HG03045 (cell line): ENCODE results near the gene RBM42.
"Not testable (repeated sequence)": the region's sequence is repeated elsewhere in the genome, so short reads cannot be mapped to it uniquely, and the experiment has no call there.

Experiments used
- ATAC-seq: cut with Tn5 transposase; IDR thresholded peaks from one replicate; pipeline ENCODE4 v1.9.1; 2021; ENCODE audit warnings: mild to moderate bottlenecking, moderate library complexity; ENCODE audit not compliant: unreplicated experiment

RBM42 gene, protein sequence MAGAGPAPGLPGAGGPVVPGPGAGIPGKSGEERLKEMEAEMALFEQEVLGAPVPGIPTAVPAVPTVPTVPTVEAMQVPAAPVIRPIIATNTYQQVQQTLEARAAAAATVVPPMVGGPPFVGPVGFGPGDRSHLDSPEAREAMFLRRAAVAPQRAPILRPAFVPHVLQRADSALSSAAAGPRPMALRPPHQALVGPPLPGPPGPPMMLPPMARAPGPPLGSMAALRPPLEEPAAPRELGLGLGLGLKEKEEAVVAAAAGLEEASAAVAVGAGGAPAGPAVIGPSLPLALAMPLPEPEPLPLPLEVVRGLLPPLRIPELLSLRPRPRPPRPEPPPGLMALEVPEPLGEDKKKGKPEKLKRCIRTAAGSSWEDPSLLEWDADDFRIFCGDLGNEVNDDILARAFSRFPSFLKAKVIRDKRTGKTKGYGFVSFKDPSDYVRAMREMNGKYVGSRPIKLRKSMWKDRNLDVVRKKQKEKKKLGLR

DNA sequence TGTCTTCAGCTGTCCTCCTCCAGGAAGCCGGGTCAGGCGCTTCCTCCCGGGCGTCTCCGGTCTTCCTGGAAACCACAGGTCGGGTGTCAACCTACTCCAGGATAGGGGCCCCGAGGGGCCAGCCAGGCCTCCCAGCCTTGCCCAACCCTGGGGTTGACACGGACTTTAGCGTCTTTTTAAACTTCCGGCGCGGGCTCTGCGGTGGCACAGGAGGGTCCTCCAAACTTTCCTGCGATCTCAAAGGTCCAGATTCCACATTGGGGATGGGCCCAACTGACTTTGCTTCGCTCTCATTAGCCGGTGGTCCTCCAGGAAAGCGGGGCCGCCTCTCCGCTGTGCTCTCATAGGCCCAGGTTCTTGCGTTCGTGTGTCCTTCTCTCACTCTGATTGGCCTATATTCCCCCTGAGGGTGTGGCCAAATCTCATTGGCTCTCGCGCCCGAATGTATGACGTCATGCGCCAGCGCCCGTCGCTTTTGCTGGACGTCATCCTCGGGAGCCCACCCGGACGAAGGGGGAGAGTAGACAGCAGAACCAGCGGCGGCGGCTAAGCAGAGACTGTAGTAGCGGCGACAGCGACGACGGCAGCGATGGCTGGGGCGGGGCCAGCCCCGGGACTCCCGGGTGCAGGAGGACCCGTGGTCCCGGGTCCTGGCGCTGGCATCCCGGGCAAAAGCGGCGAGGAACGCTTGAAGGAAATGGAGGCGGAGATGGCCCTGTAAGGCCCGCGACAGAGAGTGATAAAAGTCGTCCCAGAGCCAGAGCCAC is at the start of gene RBM42:
RBM42 (plus strand) TSS at position 472 of the 767 bp plus-strand sequence; CDS start at position 590, 118 bp downstream.
- peak; percentile 96 for ATAC-seq

GRCh38 chr19:35582760-35583159 is 46.1 kb upstream of the RBM42 start:
- ATAC-seq: no peak

DNA sequence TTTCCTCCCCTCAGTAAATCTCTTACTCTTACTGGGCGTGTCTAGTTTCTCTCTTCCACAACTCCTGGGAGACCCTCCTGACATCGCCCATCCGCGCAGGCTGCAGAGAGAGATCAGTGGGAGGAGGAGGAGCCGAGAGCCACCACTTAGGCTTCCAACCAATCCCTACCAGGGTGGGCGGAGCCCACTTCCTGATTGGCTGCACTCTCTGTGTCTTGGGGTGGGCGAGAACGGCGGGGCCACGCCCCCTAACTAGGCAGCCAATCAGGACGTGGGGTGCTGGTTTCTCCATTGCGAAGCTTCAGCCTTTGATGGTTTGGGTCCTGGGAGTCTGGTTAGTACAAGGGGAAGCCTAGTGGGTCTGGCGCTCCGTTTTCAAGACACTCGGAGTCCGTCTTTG is 43.0 kb upstream of the RBM42 start, which contains the start of gene PMIS2:
PMIS2 (plus strand) TSS at position 326 of the 400 bp plus-strand sequence. CDS start 87 bp downstream, outside the sequence.
- ATAC-seq: no peak

DNA sequence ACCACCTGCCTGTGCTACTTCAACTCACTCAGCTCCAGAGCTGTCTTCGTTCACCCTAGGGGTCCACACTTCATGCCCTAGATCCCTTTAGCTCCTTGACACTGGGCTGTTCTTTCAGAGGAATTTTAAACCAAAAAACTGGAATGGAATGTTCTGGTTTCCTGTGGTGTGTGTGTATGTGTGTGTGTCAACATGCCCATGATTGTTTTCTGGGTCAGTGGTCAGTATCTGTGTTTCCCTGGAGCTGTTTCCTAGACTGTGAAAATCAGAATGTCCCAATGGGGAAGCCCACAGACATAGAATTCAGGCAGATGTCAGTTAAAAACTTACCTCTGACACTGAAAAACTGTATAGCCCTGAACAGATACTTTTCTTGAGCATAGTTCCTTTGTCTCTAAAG is 41.5 kb upstream of the RBM42 start:
- no peak for ATAC-seq

DNA sequence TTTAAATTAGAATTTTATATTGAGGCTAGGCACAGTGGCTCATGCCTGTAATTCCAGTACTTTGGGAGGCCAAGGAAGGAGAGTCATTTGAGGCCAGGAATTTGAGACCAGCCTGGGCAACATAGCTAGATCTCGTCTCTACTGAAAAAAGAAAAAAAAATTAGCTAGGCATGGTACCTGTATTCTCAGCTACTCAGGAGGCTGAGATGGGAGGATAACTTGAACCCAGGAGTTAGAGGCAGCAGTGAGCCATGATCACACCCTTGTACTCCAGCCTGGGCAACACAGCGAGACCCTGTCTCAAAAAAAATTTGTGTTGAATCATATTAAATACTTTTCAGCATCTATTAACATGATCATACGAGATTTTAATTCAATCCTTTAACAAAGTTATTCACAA is 38.0 kb upstream of the RBM42 start:
- no peak for ATAC-seq

DNA sequence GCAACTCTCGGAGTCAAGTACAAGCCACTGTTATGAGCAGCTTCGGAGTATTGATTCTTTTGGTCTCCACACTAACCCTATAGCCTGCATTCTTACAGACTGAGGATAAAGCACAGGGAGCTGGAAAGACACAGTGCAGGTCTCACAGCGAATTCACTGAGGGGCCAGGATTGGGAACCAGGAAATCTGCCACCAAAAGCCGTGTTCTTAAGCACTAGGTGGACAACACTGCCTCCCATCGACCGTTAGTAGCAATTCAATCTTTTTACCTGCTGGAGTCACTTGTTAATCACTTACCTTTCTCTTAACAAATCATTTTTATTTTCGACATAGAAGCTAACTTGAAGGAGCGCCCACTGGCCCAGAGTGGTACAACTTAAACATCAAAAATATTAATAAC is 36.6 kb upstream of the RBM42 start:
- ATAC-seq: no peak

- ATAC-seq: not testable (repeated sequence)
These were observed 33.8 kb upstream of the RBM42 start for GRCh38 chr19:35595026-35595425.

DNA sequence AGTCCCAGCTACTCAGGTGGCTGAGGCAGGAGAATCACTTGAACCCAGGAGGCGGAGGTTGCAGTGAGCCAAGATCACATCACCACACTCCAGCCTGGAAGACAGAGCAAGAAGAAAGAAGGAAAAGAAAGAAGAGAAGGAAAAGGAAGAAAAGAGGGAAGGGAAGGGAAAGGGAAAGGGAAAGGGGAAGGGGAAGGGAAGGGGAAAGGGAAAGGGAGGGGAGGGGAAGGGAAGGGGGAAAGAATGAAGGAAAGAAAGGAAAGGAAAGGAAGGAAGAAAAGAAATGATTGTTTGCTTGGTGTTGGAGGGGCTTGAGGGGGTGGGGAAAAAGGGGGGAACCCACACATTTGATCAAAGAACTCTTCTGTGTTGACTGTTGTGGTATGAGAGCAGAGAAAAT is 32.9 kb upstream of the RBM42 start:
- ATAC-seq: no peak

DNA sequence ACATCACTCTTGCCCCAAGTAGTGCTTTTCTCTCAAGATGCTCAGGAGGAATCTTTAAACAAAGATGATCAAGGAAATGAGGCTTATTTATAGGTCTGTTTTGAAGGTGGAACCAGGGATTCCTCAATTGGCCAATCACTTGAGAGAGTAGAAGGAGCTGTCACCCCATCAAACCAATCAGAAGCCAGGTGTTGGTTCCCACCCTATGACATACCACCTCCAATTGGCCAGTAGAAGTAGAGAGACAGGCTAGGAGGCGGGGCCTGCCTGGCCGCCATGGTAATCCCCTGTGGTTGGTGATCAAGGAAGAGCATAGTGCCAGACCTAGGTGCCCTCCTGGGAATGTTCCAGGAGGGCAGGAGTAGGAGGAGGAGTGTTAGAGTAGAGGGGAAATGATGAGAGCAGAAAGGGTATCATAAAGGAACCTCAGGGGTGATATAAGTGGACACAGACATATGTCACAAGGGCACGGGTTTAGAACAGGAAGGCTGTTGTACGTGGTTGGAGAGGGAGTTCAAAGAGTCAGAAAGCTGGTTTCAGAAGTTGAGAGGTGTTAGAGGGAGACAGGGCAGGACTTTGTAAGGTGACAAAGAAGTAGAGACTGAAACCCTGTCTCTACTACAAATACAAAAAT is 32.4 kb upstream of the RBM42 start:
- no peak for ATAC-seq

DNA sequence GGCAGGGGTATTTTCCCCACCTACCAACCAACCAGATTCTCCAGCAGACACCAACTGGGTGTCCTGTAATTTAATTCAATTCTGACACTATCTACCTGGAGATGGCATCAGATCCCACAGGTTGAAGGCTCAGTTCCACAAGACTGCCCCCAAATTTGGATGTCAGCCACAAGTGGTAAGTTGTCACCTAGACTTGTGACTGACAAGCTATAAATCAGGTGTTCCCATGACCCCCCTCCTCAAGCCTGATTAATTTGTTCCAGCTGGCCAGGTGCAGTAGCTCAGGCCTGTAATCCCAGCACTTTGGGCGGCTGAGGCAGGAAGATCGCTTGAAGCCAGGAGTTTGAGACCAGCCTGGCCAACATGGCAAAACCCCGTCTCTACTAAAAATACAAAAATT is 26.9 kb upstream of the RBM42 start:
- no peak for ATAC-seq

GRCh38 chr19:35604436-35604835 is 24.4 kb upstream of the RBM42 start:
- ATAC-seq: not testable (repeated sequence)

GRCh38 chr19:35607170-35607569 is 21.7 kb upstream of the RBM42 start:
- ATAC-seq: not testable (repeated sequence)

DNA sequence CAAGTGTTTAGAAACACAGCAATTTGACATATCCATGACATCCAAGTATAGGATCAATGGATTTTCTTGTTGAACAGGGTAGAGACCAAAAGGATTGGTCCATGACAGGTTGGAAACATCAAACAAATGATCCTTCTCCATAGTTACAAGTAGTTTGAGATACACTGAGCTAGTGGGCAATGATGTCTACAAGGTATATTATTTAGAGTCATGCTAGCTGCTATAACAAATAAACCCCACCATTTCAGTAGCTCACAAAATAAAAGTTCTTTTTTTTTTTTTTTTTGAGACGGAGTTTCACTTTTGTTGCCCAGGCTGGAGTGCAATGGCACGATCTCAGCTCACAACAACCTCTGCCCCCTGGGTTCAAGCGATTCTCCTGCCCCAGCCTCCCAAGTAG is 21.2 kb upstream of the RBM42 start:
- no peak for ATAC-seq

DNA sequence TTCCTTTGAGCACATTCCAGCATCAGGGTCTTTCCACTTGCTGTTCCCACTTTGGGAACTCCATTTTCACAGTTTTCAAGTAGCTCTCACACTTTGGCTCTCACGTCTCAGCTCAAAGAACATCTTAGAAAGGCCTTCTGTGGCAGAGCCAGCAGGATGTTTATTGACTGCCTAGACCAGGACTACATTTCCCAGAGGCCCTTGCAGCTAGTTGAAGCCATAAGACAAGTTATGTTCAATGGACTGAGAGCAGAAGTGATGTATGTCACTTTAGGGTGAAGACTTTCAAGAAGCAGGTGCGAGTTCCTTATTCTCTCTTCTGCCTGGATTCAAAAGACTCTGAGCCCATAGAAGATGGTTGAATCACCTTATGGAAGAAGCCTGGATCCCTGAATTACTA is 20.6 kb upstream of the RBM42 start:
- ATAC-seq: no peak

DNA sequence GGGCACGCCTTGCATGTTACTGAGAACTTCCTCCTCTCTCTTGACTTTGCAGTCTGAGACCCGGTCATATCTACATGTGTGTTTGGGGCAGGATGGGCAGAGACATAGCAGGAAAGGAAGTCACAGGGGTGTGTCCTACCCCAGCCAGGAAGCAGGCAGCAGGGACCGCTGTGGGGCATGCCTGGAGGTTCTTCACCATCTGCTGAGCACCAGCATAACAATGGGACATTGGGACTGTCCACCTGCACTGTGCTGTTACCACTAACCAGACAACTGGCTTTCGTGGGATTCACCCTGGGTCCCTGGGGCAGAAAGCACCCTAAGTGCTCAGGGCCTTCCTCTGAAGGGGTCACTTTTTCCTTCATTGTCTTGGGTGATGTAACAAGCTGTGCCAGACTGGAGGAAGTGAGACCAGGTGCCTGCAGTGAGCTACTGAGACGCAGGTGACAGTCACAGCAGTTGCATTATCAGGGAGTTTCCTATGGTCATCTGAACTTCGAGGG is 18.9 kb upstream of the RBM42 start:
- no peak for ATAC-seq

GRCh38 chr19:35612224-35612558 is 16.6 kb upstream of the RBM42 start:
- ATAC-seq: no peak

DNA sequence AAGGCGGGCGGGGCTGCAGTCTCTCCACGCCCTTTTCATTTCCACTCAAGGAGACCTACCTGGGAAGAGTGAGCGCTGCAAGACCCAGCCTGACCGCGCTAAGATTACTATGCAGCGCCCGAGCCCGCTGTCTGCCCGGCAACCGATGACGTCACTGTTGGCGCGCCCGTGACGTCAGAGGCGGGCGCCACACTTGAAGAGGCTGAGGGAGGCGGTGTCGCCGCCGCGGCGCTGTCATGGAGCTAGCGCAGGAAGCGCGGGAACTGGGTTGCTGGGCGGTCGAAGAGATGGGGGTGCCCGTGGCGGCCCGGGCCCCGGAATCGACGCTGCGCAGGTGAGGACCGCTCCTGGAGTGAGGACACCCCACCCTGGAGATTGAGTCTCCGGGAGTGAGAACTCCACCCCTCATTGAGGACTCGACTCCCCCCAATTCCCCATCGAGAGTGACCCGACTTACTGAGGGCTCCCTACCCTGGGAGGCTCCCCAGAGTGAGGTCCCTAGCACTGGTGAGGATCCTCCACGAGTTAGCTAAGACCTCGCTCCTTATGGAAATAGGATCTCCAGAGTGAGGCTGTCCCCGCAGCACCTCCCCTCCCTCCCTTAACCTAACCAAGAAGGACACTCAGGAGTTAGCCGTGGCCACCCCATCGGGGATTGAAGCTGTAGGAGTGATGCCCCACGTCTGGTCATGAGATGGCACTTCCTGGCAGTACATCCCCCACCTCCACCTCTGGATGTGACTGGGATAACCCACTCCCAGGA is 16.1 kb upstream of the RBM42 start, which contains the start of gene HAUS5:
HAUS5 (plus strand) TSS at position 177 of the 763 bp plus-strand sequence; CDS start at position 237, 60 bp downstream.
- ATAC-seq: peak; percentile 73

DNA sequence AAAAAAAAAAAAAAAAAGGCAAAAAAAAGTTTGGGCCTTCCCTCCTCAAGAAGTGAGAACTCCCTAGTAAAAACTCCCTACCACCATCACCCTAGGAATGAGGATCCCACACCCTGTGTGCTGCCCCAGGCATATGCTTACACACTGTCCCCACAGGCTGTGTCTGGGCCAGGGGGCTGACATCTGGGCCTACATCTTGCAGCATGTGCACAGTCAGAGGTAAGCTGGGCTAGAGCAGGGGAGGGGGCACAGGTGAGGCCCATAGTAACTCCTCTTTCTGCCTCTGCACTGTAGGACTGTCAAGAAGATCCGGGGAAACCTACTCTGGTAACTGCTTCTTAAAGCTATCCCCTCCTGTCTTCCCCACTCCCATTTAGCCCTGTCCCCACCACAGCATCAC is 15.3 kb upstream of the RBM42 start:
- no peak for ATAC-seq

- ATAC-seq: no peak
These were observed 13.8 kb upstream of the RBM42 start for GRCh38 chr19:35615036-35615435.

- ATAC-seq: no peak
These were observed 10.0 kb upstream of the RBM42 start for GRCh38 chr19:35618857-35619256.
